NCI-H1417 (cell line): Measurements from ENCODE around the gene USH2A.

Experiments
- DNase-seq, 3 experiments: peaks; one replicate each; lab custom pipeline; 2025; lab: John Stamatoyannopoulos, UW

The USH2A gene

GRCh38 chr1:215647738-215648137 is 775.5 kb downstream of the USH2A start:
- DNase-seq = no peak

GRCh38 chr1:215645861-215646260 is 777.4 kb downstream of the USH2A start:
- no peak for DNase-seq

- DNase-seq = no peak
These were observed 778.1 kb downstream of the USH2A start for GRCh38 chr1:215645182-215645581.

GRCh38 chr1:215643592-215644321 is 779.5 kb downstream of the USH2A start:
- DNase-seq = no peak

GRCh38 chr1:215640429-215641148 is 782.7 kb downstream of the USH2A start:
- no peak for DNase-seq

GRCh38 chr1:215637041-215637573 is 786.1 kb downstream of the USH2A start:
- no peak for DNase-seq

- DNase-seq = no peak
These were observed 786.8 kb downstream of the USH2A start for GRCh38 chr1:215636258-215636965.

GRCh38 chr1:215635827-215636226 is 787.4 kb downstream of the USH2A start:
- no peak for DNase-seq

GRCh38 chr1:215631489-215631888 is 791.8 kb downstream of the USH2A start:
- DNase-seq = peak; percentile 42 to 94 (median 78)

- peak in 1 of 3 experiments; percentile 38 for DNase-seq
These were observed 792.2 kb downstream of the USH2A start for GRCh38 chr1:215631040-215631439.

GRCh38 chr1:215625949-215626348 is 797.3 kb downstream of the USH2A start:
- no peak for DNase-seq

- DNase-seq = no peak
These were observed 800.1 kb downstream of the USH2A start for GRCh38 chr1:215623162-215623561.

- DNase-seq = no peak
These were observed 805.3 kb downstream of the USH2A start for GRCh38 chr1:215617979-215618378.

- DNase-seq = no peak
These were observed 810.9 kb downstream of the USH2A start for GRCh38 chr1:215612391-215612790.

GRCh38 chr1:215608646-215609045 is 814.6 kb downstream of the USH2A start:
- no peak for DNase-seq

- DNase-seq = no peak
These were observed 815.8 kb downstream of the USH2A start for GRCh38 chr1:215607412-215607811.

GRCh38 chr1:215606564-215607168 is 816.6 kb downstream of the USH2A start:
- peak in 1 of 3 experiments; percentile 22 for DNase-seq

GRCh38 chr1:215606036-215606435 is 817.2 kb downstream of the USH2A start:
- no peak for DNase-seq

GRCh38 chr1:215605011-215605621 is 818.1 kb downstream of the USH2A start:
- DNase-seq = no peak

- DNase-seq = no peak
These were observed 819.9 kb downstream of the USH2A start for GRCh38 chr1:215603319-215603718.

GRCh38 chr1:215601276-215601675 is 822.0 kb downstream of the USH2A start:
- DNase-seq = no peak

GRCh38 chr1:215600867-215601266 is 822.4 kb downstream of the USH2A start:
- no peak for DNase-seq
